NCI-H2171 (cell line): ENCODE data around the gene MPND.

Experiments
- DNase-seq: peaks from one replicate; lab custom pipeline; 2025; lab: John Stamatoyannopoulos, UW

Gene MPND, protein sequence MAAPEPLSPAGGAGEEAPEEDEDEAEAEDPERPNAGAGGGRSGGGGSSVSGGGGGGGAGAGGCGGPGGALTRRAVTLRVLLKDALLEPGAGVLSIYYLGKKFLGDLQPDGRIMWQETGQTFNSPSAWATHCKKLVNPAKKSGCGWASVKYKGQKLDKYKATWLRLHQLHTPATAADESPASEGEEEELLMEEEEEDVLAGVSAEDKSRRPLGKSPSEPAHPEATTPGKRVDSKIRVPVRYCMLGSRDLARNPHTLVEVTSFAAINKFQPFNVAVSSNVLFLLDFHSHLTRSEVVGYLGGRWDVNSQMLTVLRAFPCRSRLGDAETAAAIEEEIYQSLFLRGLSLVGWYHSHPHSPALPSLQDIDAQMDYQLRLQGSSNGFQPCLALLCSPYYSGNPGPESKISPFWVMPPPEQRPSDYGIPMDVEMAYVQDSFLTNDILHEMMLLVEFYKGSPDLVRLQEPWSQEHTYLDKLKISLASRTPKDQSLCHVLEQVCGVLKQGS

GRCh38 chr19:4343370-4344307 lies at the start of gene MPND:
TSS of gene MPND (plus strand) at chr19:4343562. CDS start at chr19:4343594, 32 bp downstream.
- peak; percentile 97 for DNase-seq

DNA sequence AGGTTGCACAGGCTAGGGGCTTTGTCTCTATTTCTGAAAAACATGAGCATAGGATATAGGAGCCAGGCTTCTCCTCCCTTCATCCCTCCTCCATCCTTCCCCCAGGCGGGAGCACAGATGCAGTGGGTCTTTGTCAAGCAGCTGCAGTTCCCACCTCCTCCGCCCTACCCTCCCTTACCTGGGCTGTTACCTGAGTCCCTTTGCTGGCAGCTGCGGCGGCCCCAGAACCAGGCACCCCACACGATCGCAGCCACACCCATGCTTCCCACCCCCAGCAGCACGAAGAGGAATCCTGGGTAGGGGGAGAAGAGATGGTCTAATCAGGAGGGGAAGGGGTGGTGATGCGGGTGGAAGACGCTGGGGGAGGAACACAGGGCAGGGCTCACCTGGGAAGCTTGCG lies 49.0 kb upstream of the MPND start:
- DNase-seq = peak; percentile 86

- DNase-seq = peak; percentile 100
These were observed 47.2 kb upstream of the MPND start for GRCh38 chr19:4295972-4296771.

DNA sequence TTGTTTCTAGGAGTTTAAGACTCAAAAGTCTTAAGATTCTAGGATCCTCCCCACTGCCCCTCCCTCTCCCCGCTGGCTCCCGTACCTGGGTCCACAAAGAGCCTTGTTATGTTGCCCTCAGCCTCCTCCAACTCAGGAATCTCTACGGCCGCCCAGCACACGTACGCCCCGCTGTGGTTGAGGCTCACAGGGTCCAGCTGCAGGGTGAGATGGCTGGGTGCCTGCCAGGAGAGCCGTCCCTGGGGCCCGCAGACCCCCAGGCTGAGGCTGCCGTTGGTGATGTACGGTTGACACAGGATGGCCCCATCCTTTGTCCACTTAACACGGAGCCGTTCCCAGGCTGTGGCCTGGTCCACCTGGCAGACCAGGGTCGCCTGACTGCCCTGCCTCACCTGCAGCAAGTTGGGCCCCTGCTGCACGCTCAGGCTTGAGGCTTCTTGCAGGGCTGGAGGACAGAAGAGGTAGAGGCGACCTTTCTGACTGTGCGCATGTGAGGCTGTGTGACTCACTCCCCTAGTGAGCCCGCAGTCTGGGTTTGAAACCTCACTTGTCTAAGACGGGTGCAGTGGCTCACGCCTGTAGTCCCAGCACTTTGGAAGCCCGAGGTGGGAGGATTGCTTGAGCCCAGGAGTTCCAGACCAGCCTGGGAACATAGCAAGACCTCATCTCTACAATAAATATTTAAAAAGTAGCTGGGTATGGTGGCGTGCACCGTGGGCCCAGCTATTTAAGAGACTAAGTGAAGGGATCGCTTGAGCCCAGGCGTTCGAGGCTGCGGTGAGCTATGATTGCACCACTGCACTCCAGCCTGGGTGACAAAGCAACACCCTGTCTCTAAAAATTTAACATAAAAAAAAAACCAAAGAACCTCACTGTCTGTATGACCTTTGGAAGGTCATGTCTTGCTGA lies 45.2 kb upstream of the MPND start:
- DNase-seq = no peak

DNA sequence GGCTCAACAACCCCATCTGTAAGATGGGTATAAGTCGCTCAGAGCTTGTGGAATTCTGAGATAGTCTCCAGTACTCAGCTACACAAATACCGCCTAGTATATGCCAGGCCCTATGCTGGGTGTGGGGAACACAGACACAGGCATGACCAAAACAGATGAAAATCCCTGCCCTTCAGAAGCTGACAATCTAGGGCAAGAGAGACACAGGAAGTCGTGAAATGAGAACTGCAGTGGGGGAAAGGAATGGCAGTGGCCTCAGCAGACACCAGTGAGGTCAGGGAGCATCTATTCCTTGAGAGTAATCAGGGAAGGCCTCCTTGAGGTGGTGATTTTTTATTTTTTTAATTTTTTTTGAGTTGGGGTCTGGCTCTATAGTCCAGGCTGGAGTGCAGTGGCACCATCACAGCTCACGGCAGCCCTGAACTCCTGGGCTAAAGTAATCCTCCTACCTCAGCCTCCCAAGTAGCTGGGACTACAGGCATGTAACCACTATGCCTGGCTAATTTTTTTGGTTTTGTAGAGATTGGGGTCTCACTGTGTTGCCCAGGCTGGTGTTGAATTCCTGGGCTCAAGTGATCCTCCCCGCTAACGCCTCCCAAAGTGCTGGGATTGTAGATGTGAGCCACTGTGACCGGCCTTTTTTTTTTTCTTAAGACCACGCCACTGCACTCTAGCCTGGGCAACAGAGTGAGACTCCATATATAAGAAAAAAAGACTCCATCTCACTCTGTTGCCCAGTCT lies 44.4 kb upstream of the MPND start:
- DNase-seq = no peak

GRCh38 chr19:4300589-4300988 lies 42.8 kb upstream of the MPND start:
- no peak for DNase-seq

DNA sequence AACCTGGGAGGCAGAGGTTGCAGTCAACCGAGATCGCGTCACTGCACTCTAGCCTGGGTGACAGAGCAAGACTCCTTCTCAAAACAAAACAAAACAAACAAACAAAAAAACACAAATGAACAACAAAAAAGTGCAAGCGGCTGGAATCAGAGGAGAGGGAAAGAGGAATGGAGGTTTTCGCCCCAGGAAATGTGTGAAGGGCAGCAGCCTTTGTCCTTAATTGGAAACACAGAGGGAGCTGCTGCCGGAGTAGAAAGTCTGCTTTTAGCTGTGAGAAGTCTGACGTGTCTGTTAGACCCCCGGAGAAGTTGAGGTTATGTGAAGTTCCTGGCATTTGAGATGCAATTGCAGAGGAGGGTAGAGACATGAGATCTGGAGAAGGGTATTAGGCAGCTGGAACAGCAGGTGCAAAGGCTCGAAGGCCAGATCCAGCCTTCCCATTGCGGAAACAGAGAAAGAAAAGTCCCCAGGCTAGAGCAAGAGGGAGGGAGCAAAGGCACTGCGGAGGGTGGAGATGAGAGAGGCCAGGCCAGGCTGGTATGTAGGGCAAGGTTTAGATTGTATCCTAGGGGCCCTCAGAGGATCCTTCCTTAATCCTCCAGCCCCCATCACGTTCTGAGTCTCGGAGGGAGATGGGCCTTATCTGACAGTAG lies 41.6 kb upstream of the MPND start:
- DNase-seq = no peak

GRCh38 chr19:4302243-4302640 lies 41.1 kb upstream of the MPND start, which contains the start of gene TMIGD2:
TSS of gene TMIGD2 (minus strand) at chr19:4302389. CDS start at chr19:4302385, 4 bp downstream.
- no peak for DNase-seq

DNA sequence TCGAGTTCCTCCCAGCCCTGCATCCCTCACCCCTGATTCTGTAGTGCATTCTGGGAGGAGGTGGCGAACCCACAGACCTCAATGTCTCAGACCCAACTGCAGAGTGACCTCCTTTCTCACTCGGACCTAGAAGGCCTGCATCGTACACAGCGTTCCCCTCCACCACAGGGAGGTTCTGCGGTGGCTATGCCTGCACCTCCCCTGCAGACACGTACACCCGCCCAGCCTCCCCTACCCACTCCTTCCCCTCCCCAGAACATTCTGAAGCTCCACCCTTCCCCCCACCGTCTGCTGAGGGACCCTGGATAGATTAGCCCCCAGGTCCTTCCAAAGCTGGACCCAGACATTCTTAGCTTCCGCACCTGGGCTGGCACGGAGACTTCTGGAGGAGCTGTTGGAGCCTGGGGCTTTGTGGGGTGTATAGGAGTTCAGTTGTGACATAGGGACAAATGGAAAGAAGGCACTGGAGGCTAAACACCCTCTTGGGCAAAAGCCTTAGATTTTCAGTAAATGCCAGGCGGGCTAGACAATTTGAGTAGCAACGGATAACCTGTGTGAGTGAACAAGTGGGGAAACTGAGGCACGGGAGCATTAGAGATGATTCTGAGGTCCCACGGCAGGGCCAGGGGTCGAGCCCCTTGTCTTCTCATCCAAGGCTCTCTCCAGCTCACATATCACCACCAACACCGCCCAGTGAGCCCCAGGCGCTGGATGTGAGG lies 39.4 kb upstream of the MPND start:
- no peak for DNase-seq

GRCh38 chr19:4304538-4305256 lies 38.7 kb upstream of the MPND start, which contains the start of gene FSD1:
TSS of gene FSD1 (plus strand) at chr19:4304598. CDS start at chr19:4304747, 149 bp downstream.
- peak; percentile 84 for DNase-seq

DNA sequence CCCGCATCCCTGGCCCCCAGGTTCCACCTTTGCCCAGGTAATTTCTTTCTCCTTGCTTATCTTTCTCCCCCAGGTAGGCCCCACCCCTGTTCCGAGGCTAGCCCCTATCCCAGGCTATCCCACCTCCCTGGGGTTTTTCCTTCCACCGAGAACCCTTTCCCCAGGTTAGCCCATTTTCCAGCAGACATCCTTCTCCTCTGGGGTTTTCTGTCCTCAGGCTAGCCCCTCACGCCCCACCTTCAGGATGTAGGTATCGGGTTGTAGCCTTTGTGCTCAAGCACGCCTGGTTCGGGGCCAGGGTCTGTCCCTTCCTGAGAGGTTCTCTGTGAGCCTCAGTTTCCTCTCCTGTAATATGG lies 38.1 kb upstream of the MPND start:
- no peak for DNase-seq

GRCh38 chr19:4305659-4306058 lies 37.7 kb upstream of the MPND start:
- no peak for DNase-seq

GRCh38 chr19:4310247-4311121 lies 32.9 kb upstream of the MPND start:
- no peak for DNase-seq

- DNase-seq = no peak
These were observed 29.4 kb upstream of the MPND start for GRCh38 chr19:4313847-4314490.

DNA sequence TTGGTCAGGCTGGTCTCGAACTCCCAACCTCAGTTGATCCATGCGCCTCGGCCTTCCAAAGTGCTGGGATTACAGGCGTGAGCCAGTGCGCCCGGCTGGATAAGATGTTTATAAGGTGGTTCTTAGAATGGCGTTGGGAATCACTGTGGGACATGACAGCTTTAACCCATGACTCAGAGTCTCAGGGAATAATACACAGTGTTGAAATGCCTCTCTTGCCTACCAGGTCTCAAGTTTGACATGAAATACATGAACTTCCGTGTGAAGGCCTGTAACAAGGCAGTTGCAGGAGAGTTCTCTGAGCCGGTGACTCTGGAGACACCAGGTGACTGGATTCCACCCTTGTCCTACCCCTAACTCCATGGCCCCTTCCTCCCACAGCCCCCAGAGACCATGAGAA lies 26.4 kb upstream of the MPND start:
- DNase-seq = no peak

- DNase-seq = no peak
These were observed 24.9 kb upstream of the MPND start for GRCh38 chr19:4318460-4318859.
